Neural progenitor cell (in vitro differentiated cells): Measurements from ENCODE around the gene ITGA8. TPM values are rescaled to one million over a fixed set of nuclear protein-coding genes. Genes with fewer than 3 reads are reported as not detected.

Source experiments
- DNase-seq: peaks from one replicate; pipeline ENCODE4 v3.0.0-alpha.2; 2016; ENCODE audit warnings: low spot score
- H2AFZ ChIP-seq: fragments of 200-600 bp; sonication (generic); replicated peaks from 2 replicates; pipeline ENCODE4 v1.6.1; 2016; ENCODE audit warnings: antibody characterized with exemption
- H3F3A ChIP-seq: fragments of 200-600 bp; sonication (generic); 2 replicates; pipeline ENCODE4 v1.6.1; 2016; ENCODE audit warnings: antibody characterized with exemption, low read depth
- H3K27ac ChIP-seq: fragments of 200-600 bp; sonication (generic); 2 replicates; pipeline ENCODE4 v1.5.1; 2016; ENCODE audit warnings: mild to moderate bottlenecking
- H3K27me3 ChIP-seq: fragments of 200-600 bp; sonication (generic); 2 replicates; pipeline ENCODE4 v1.6.1; 2016; ENCODE audit warnings: mild to moderate bottlenecking, moderate library complexity
- H3K36me3 ChIP-seq: fragments of 200-600 bp; sonication (generic); 2 replicates; pipeline ENCODE4 v1.5.1; 2016
- H3K4me1 ChIP-seq: fragments of 200-600 bp; sonication (generic); 2 replicates; pipeline ENCODE4 v1.6.1; 2016; ENCODE audit warnings: mixed run types
- H3K4me2 ChIP-seq: fragments of 200-600 bp; sonication (generic); 2 replicates; pipeline ENCODE4 v1.6.1; 2016
- H3K4me3 ChIP-seq: fragments of 200-600 bp; sonication (generic); 2 replicates; pipeline ENCODE4 v1.5.1; 2016
- H3K79me2 ChIP-seq: fragments of 200-600 bp; sonication (generic); 2 replicates; pipeline ENCODE4 v1.6.1; 2016; ENCODE audit warnings: low read depth
- H3K9ac ChIP-seq: fragments of 200-600 bp; sonication (generic); 2 replicates; pipeline ENCODE4 v1.6.1; 2016
- H3K9me3 ChIP-seq: fragments of 200-600 bp; sonication (generic); 2 replicates; pipeline ENCODE4 v1.5.1; 2016; ENCODE audit warnings: low read depth
- H4K20me1 ChIP-seq: fragments of 200-600 bp; sonication (generic); 2 replicates; pipeline ENCODE4 v1.6.1; 2016; ENCODE audit warnings: low read depth
- H3K27ac Mint-ChIP-seq: 3 replicates; pipeline ENCODE4 v1.8.0; 2021; ENCODE audit warnings: mixed read lengths
- H3K27me3 Mint-ChIP-seq: 2 replicates; pipeline ENCODE4 v1.8.0; 2022; ENCODE audit warnings: low read depth, mild to moderate bottlenecking, inconsistent platforms, moderate library complexity, mixed read lengths; ENCODE audit not compliant: insufficient read depth
- H3K36me3 Mint-ChIP-seq: 3 replicates; pipeline ENCODE4 v1.8.0; 2021; ENCODE audit warnings: mixed read lengths
- H3K4me1 Mint-ChIP-seq: 3 replicates; pipeline ENCODE4 v1.8.0; 2021; ENCODE audit warnings: mixed read lengths
- H3K4me3 Mint-ChIP-seq: 3 replicates; pipeline ENCODE4 v1.8.0; 2021; ENCODE audit warnings: mild to moderate bottlenecking, moderate library complexity, mixed read lengths
- H3K9me3 Mint-ChIP-seq: 3 replicates; pipeline ENCODE4 v1.8.0; 2020; ENCODE audit warnings: mixed read lengths
- CTCF ChIP-seq: fragments of 200-600 bp; sonication (generic); IDR thresholded peaks from 2 replicates; pipeline ENCODE4 v1.5.1; 2017; ENCODE audit warnings: antibody characterized with exemption, mild to moderate bottlenecking
- EZH2 ChIP-seq: fragments of 200-600 bp; sonication (generic); IDR thresholded peaks from 2 replicates; pipeline ENCODE4 v1.6.1; 2017; ENCODE audit warnings: antibody characterized with exemption, mild to moderate bottlenecking, moderate library complexity
- EZH2phosphoT487 ChIP-seq: fragments of 200-600 bp; sonication (generic); IDR thresholded peaks from 2 replicates; pipeline ENCODE4 v1.6.1; 2017; ENCODE audit warnings: antibody characterized with exemption
- total RNA-seq: library from RNA; depleted of rRNA; stranded (reverse); fragments of >200 nt; gene quantifications from 2 replicates; pipeline ENCODE4 v1.2.3, GENCODE V29; 2015; ENCODE audit warnings: low replicate concordance

Gene ITGA8
- total RNA-seq, 1 donor from 2014 or later = 0.15 TPM

GRCh38 chr10:15486404-15486803, 233.3 kb downstream of the ITGA8 start:
- Histone ChIP-seq H3K27me3 (peaks cover 18% of the 10 kb centered on the region), H3K79me2 (no peaks in the 10 kb centered on the region), H3K4me2 (no peak overlapping the region), H4K20me1 (no peaks in the 10 kb centered on the region), H3K9ac (no peak overlapping the region), H3K4me3 (no peak overlapping the region), H3F3A (no peaks in the 10 kb centered on the region), H3K36me3 (no peaks in the 10 kb centered on the region), H3K4me1 (no peaks in the 10 kb centered on the region), H3K27ac (no peak overlapping the region), H3K9me3 (no peaks in the 10 kb centered on the region), H2AFZ (peak overlapping the region; percentile 24)
- H3K36me3 Mint-ChIP-seq = no peaks in the 10 kb centered on the region
- DNase-seq = no peak
- peaks cover 3% of the 10 kb centered on the region for H3K27me3 Mint-ChIP-seq
- H3K4me3 Mint-ChIP-seq = no peak overlapping the region
- H3K4me1 Mint-ChIP-seq = peaks cover 15% of the 10 kb centered on the region
- peaks cover 20% of the 10 kb centered on the region for H3K9me3 Mint-ChIP-seq
- H3K27ac Mint-ChIP-seq = no peak overlapping the region
- no peak for TF ChIP-seq CTCF
- no peak for TF ChIP-seq EZH2
- TF ChIP-seq EZH2phosphoT487 = no peak

- Mint-ChIP-seq H3K36me3 (no peaks in the 10 kb centered on the region), H3K4me1 (peaks cover 19% of the 10 kb centered on the region), H3K27ac (no peak overlapping the region), H3K9me3 (peaks cover 20% of the 10 kb centered on the region), H3K4me3 (no peak overlapping the region), H3K27me3 (peaks cover 9% of the 10 kb centered on the region)
- Histone ChIP-seq H4K20me1 (no peaks in the 10 kb centered on the region), H3F3A (no peaks in the 10 kb centered on the region), H2AFZ (no peak overlapping the region), H3K4me2 (no peak overlapping the region), H3K9me3 (no peaks in the 10 kb centered on the region), H3K9ac (no peak overlapping the region), H3K27ac (no peak overlapping the region), H3K4me3 (no peak overlapping the region), H3K36me3 (no peaks in the 10 kb centered on the region), H3K27me3 (peaks cover 24% of the 10 kb centered on the region), H3K4me1 (no peaks in the 10 kb centered on the region), H3K79me2 (no peaks in the 10 kb centered on the region)
- TF ChIP-seq EZH2phosphoT487 (no peak), EZH2 (no peak), CTCF (no peak)
- no peak for DNase-seq
These were observed 233.9 kb downstream of the ITGA8 start for GRCh38 chr10:15485684-15486316.

- H3K4me1 Mint-ChIP-seq = peaks cover 21% of the 10 kb centered on the region
- no peak overlapping the region for H3K27ac Mint-ChIP-seq
- TF ChIP-seq EZH2phosphoT487 (no peak), EZH2 (no peak), CTCF (no peak)
These were observed 234.7 kb downstream of the ITGA8 start for GRCh38 chr10:15485027-15485426.

More at GRCh38 chr10:15485027-15485426, 234.7 kb downstream of the ITGA8 start:
- no peak for DNase-seq
- H3K9me3 ChIP-seq = no peaks in the 10 kb centered on the region
- H3K79me2 ChIP-seq = no peaks in the 10 kb centered on the region
- peaks cover 21% of the 10 kb centered on the region for H3K9me3 Mint-ChIP-seq
- H3K9ac ChIP-seq = no peak overlapping the region
- H2AFZ ChIP-seq = no peak overlapping the region
- no peaks in the 10 kb centered on the region for H3K36me3 ChIP-seq
- H4K20me1 ChIP-seq = no peaks in the 10 kb centered on the region
- H3K4me3 ChIP-seq = no peak overlapping the region
- H3K36me3 Mint-ChIP-seq = no peaks in the 10 kb centered on the region
- H3K27ac ChIP-seq = no peak overlapping the region
- H3K4me3 Mint-ChIP-seq = no peak overlapping the region
- peaks cover 9% of the 10 kb centered on the region for H3K27me3 Mint-ChIP-seq
- H3K4me2 ChIP-seq = no peak overlapping the region
- no peaks in the 10 kb centered on the region for H3F3A ChIP-seq
- no peaks in the 10 kb centered on the region for H3K4me1 ChIP-seq
- H3K27me3 ChIP-seq = peaks cover 24% of the 10 kb centered on the region
